Measurements from ENCODE around the gene HYAL2.

HYAL2 gene

GRCh38 chr3:50321336-50322114, 1.0 kb downstream of the HYAL2 start:
- Histone ChIP-seq H4K20me1 (ENCODE audit: insufficient read depth, low read length, poor library complexity, severe bottlenecking) (peaks cover 15% of the 10 kb centered on the region), H2AFZ (ENCODE audit: low read length) (peak overlapping the region; percentile 98), H3K79me2 (ENCODE audit: insufficient read depth, low read length) (peaks cover 33% of the 10 kb centered on the region), H3K4me1 (ENCODE audit: insufficient read depth, low read length, poor library complexity, severe bottlenecking) (peaks cover 38% of the 10 kb centered on the region), H3K4me2 (ENCODE audit: low read depth, low read length, poor library complexity, severe bottlenecking) (peak overlapping the region; percentile 95), H3F3A (ENCODE audit: low read depth) (no peaks in the 10 kb centered on the region), H3K27me3 (ENCODE audit: insufficient read depth, low read length, poor library complexity, severe bottlenecking) (no peaks in the 10 kb centered on the region), H3K9me2 (replicated peaks; ENCODE audit: low read depth, low read length) (no peaks in the 10 kb centered on the region), H3K4me3 (ENCODE audit: low read length, poor library complexity, severe bottlenecking) (peak overlapping the region; percentile 78), H3K9ac (ENCODE audit: low read depth, low read length, poor library complexity, severe bottlenecking) (peak overlapping the region; percentile 77), H3K36me3 (ENCODE audit: insufficient read depth, low read length) (no peaks in the 10 kb centered on the region), H3K9me3 (ENCODE audit: insufficient read depth, low read depth, low read length) (no peaks in the 10 kb centered on the region)
- TF ChIP-seq CTCF (conservative IDR thresholded peaks at IDR 0.05; ENCODE audit: low read length) = peak; percentile 58
- TF ChIP-seq EZH2phosphoT487 (IDR thresholded peaks at IDR 0.05; ENCODE audit: borderline replicate concordance) = no peak

- Histone ChIP-seq H3K4me3 (ENCODE audit: low read length, poor library complexity, severe bottlenecking) (peak overlapping the region; percentile 78), H3K9me3 (ENCODE audit: insufficient read depth, low read depth, low read length) (no peaks in the 10 kb centered on the region), H3K36me3 (ENCODE audit: insufficient read depth, low read length) (no peaks in the 10 kb centered on the region), H3K9me2 (replicated peaks; ENCODE audit: low read depth, low read length) (no peaks in the 10 kb centered on the region), H3F3A (ENCODE audit: low read depth) (no peaks in the 10 kb centered on the region), H3K9ac (ENCODE audit: low read depth, low read length, poor library complexity, severe bottlenecking) (peak overlapping the region; percentile 77), H3K79me2 (ENCODE audit: insufficient read depth, low read length) (peaks cover 29% of the 10 kb centered on the region), H3K4me2 (ENCODE audit: low read depth, low read length, poor library complexity, severe bottlenecking) (peak overlapping the region; percentile 95), H3K4me1 (ENCODE audit: insufficient read depth, low read length, poor library complexity, severe bottlenecking) (peaks cover 39% of the 10 kb centered on the region), H2AFZ (ENCODE audit: low read length) (peak overlapping the region; percentile 98), H3K27me3 (ENCODE audit: insufficient read depth, low read length, poor library complexity, severe bottlenecking) (no peaks in the 10 kb centered on the region), H4K20me1 (ENCODE audit: insufficient read depth, low read length, poor library complexity, severe bottlenecking) (peaks cover 15% of the 10 kb centered on the region)
- TF ChIP-seq CTCF (conservative IDR thresholded peaks at IDR 0.05; ENCODE audit: low read length) (no peak), EZH2phosphoT487 (IDR thresholded peaks at IDR 0.05; ENCODE audit: borderline replicate concordance) (no peak)
Observed at GRCh38 chr3:50320853-50321335, 1.7 kb downstream of the HYAL2 start.

GRCh38 chr3:50319894-50320625, 2.5 kb downstream of the HYAL2 start:
- peaks cover 29% of the 10 kb centered on the region for H3K79me2 ChIP-seq (ENCODE audit: insufficient read depth, low read length)
- peaks cover 39% of the 10 kb centered on the region for H3K4me1 ChIP-seq (ENCODE audit: insufficient read depth, low read length, poor library complexity, severe bottlenecking)
- H3K36me3 ChIP-seq (ENCODE audit: insufficient read depth, low read length) = no peaks in the 10 kb centered on the region

More at GRCh38 chr3:50319894-50320625, 2.5 kb downstream of the HYAL2 start:
- no peak for TF ChIP-seq CTCF (conservative IDR thresholded peaks at IDR 0.05; ENCODE audit: low read length)
- no peak for TF ChIP-seq EZH2phosphoT487 (IDR thresholded peaks at IDR 0.05; ENCODE audit: borderline replicate concordance)
- H3K27me3 ChIP-seq (ENCODE audit: insufficient read depth, low read length, poor library complexity, severe bottlenecking) = no peaks in the 10 kb centered on the region
- no peak overlapping the region for H2AFZ ChIP-seq (ENCODE audit: low read length)
- H3K4me3 ChIP-seq (ENCODE audit: low read length, poor library complexity, severe bottlenecking) = peak overlapping the region; percentile 78
- H3F3A ChIP-seq (ENCODE audit: low read depth) = no peaks in the 10 kb centered on the region
- no peaks in the 10 kb centered on the region for H3K9me3 ChIP-seq (ENCODE audit: insufficient read depth, low read depth, low read length)
- H3K9me2 ChIP-seq (replicated peaks; ENCODE audit: low read depth, low read length) = no peaks in the 10 kb centered on the region
- H3K4me2 ChIP-seq (ENCODE audit: low read depth, low read length, poor library complexity, severe bottlenecking) = peak overlapping the region; percentile 95
- H3K9ac ChIP-seq (ENCODE audit: low read depth, low read length, poor library complexity, severe bottlenecking) = peak overlapping the region; percentile 77
- H4K20me1 ChIP-seq (ENCODE audit: insufficient read depth, low read length, poor library complexity, severe bottlenecking) = peaks cover 15% of the 10 kb centered on the region
